Endothelial cell of umbilical vein (primary cell): ENCODE measurements around the gene PLXDC1.

ENCODE experiments used
- JUN ChIP-seq: IDR thresholded peaks from 2 replicates; pipeline ENCODE4 v1.6.1; 2011; ENCODE audit warnings: borderline replicate concordance, low read depth; ENCODE audit not compliant: insufficient read length, insufficient read depth
- POLR2A ChIP-seq: IDR thresholded peaks from 2 replicates; pipeline ENCODE4 v1.6.1; 2012; ENCODE audit warnings: low read depth, mild to moderate bottlenecking, control low read depth, low read length
- TF ChIP-seq, protein P1 (sequence below), 2 donors: IDR thresholded peaks; 1 replicate in 1 of 2; 2 replicates in 1 of 2; pipeline ENCODE4 v1.5.1; 2011; ENCODE audit warnings: low read length in 2 of 2, mild to moderate bottlenecking in 2 of 2, moderate library complexity in 2 of 2, control low read depth in 1 of 2, inconsistent platforms in 1 of 2, low read depth in 1 of 2; ENCODE audit not compliant: insufficient read depth in 1 of 2; ENCODE audit errors: extremely low read depth in 1 of 2

- TF ChIP-seq POLR2A = no peak
- TF ChIP-seq, protein P1, sequence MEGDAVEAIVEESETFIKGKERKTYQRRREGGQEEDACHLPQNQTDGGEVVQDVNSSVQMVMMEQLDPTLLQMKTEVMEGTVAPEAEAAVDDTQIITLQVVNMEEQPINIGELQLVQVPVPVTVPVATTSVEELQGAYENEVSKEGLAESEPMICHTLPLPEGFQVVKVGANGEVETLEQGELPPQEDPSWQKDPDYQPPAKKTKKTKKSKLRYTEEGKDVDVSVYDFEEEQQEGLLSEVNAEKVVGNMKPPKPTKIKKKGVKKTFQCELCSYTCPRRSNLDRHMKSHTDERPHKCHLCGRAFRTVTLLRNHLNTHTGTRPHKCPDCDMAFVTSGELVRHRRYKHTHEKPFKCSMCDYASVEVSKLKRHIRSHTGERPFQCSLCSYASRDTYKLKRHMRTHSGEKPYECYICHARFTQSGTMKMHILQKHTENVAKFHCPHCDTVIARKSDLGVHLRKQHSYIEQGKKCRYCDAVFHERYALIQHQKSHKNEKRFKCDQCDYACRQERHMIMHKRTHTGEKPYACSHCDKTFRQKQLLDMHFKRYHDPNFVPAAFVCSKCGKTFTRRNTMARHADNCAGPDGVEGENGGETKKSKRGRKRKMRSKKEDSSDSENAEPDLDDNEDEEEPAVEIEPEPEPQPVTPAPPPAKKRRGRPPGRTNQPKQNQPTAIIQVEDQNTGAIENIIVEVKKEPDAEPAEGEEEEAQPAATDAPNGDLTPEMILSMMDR (IDR thresholded peaks at IDR 0.05; ENCODE audit: extremely low read depth in 1 of 2, insufficient read depth in 1 of 2, low read depth in 1 of 2, low read length in 2 of 2) = no peak
- TF ChIP-seq JUN = no peak
These were observed 17.7 kb upstream of the PLXDC1 start for GRCh38 chr17:39169101-39169500.
